CD4-positive, alpha-beta T cell treated with Interleukin-6 for 4 hours (primary cell): ENCODE measurements around the gene DPEP1.
"Not testable (repeated sequence)": the region's sequence is repeated elsewhere in the genome, so short reads cannot be mapped to it uniquely, and the experiment has no call there.

Experiments
- DNase-seq: peaks from one replicate; pipeline ENCODE4 v3.0.0-alpha.2; 2020; ENCODE audit warnings: mixed read lengths

DPEP1 gene

GRCh38 chr16:89655062-89655643 lies 41.7 kb downstream of the DPEP1 start:
- no peak for DNase-seq

- DNase-seq, result no peak
These were observed 43.1 kb downstream of the DPEP1 start for GRCh38 chr16:89656435-89657121.

- peak; percentile 92 for DNase-seq
These were observed 44.2 kb downstream of the DPEP1 start, which contains the start of the genes CHMP1A and SPATA33 for GRCh38 chr16:89657442-89658220. TSS of gene CHMP1A (minus strand) at chr16:89657708. CDS start at chr16:89657588, 120 bp downstream. TSS of gene SPATA33 (plus strand) at chr16:89657836. CDS start at chr16:89657912, 76 bp downstream.

GRCh38 chr16:89658221-89658879 lies 44.9 kb downstream of the DPEP1 start:
- peak; percentile 15 for DNase-seq

GRCh38 chr16:89660146-89660545 lies 46.7 kb downstream of the DPEP1 start:
- no peak for DNase-seq

- DNase-seq, result no peak
These were observed 47.8 kb downstream of the DPEP1 start for GRCh38 chr16:89661215-89661614.

GRCh38 chr16:89664238-89664637 lies 50.8 kb downstream of the DPEP1 start:
- not testable (repeated sequence) for DNase-seq

GRCh38 chr16:89667000-89667399 lies 53.6 kb downstream of the DPEP1 start:
- not testable (repeated sequence) for DNase-seq

GRCh38 chr16:89667633-89668032 lies 54.2 kb downstream of the DPEP1 start:
- DNase-seq, result no peak

GRCh38 chr16:89668790-89669158 lies 55.3 kb downstream of the DPEP1 start:
- no peak for DNase-seq

GRCh38 chr16:89669755-89670154 lies 56.3 kb downstream of the DPEP1 start:
- DNase-seq, result no peak

- DNase-seq, result no peak
These were observed 57.3 kb downstream of the DPEP1 start for GRCh38 chr16:89670496-89671431.

GRCh38 chr16:89671565-89671964 lies 58.1 kb downstream of the DPEP1 start:
- DNase-seq, result not testable (repeated sequence)

- no peak for DNase-seq
These were observed 58.9 kb downstream of the DPEP1 start for GRCh38 chr16:89672177-89672941.

- no peak for DNase-seq
These were observed 64.8 kb downstream of the DPEP1 start for GRCh38 chr16:89678258-89678657.

GRCh38 chr16:89685916-89686315 lies 72.5 kb downstream of the DPEP1 start:
- no peak for DNase-seq

- DNase-seq, result peak; percentile 86
These were observed 73.2 kb downstream of the DPEP1 start, which contains the start of gene CDK10 for GRCh38 chr16:89686520-89687091. TSS of gene CDK10 (plus strand) at chr16:89686689. CDS start at chr16:89686711, 22 bp downstream.

- DNase-seq, result no peak
These were observed 73.9 kb downstream of the DPEP1 start for GRCh38 chr16:89687092-89687940.
